Measurements from ENCODE around the gene SSBP2.

SSBP2 gene

GRCh38 chr5:81393783-81394718 lies 356.8 kb downstream of the SSBP2 start, which contains the start of gene ACOT12:
Gene ACOT12, minus strand, starts transcription at chr5:81394134. Its CDS starts 20 bp downstream, at chr5:81394114.
- DNase-seq (ENCODE audit: low read depth, low spot score): no peak

- DNase-seq (ENCODE audit: low read depth, low spot score): no peak
Observed at GRCh38 chr5:81393430-81393782, 357.5 kb downstream of the SSBP2 start.

GRCh38 chr5:81389025-81389424 lies 361.9 kb downstream of the SSBP2 start:
- no peak for DNase-seq (ENCODE audit: low read depth, low spot score)

- no peak for DNase-seq (ENCODE audit: low read depth, low spot score)
Observed at GRCh38 chr5:81388169-81388568, 362.7 kb downstream of the SSBP2 start.

- no peak for DNase-seq (ENCODE audit: low read depth, low spot score)
Observed at GRCh38 chr5:81383867-81384266, 367.0 kb downstream of the SSBP2 start.

- no peak for DNase-seq (ENCODE audit: low read depth, low spot score)
Observed at GRCh38 chr5:81371354-81371876, 379.5 kb downstream of the SSBP2 start.

- no peak for DNase-seq (ENCODE audit: low read depth, low spot score)
Observed at GRCh38 chr5:81370912-81371311, 380.0 kb downstream of the SSBP2 start.

- no peak for DNase-seq (ENCODE audit: low read depth, low spot score)
Observed at GRCh38 chr5:81365541-81365940, 385.4 kb downstream of the SSBP2 start.

- DNase-seq (ENCODE audit: low read depth, low spot score): no peak
Observed at GRCh38 chr5:81363093-81363871, 387.6 kb downstream of the SSBP2 start.

All from brain pericyte (primary cell).